Subcutaneous adipose tissue (tissue), 4 donors: ENCODE data around the gene SHISA9. TPM values are rescaled to one million over a fixed set of nuclear protein-coding genes. Genes with fewer than 3 reads are reported as not detected.

Experiments
- total RNA-seq, 4 donors: library from RNA; depleted of rRNA; stranded (reverse); fragments of >200 nt; gene quantifications; one replicate each; pipeline ENCODE4 v1.1.0, GENCODE V29; 2016
- TF ChIP-seq, protein P1 (sequence below): fragments of 450-650 bp; IDR thresholded peaks from one replicate; pipeline ENCODE4 v1.5.1; 2016; ENCODE audit warnings: low read depth, mild to moderate bottlenecking, control low read depth, antibody characterized with exemption, moderate library complexity

Gene SHISA9
- total RNA-seq, 4 donors from 2014 or later, result under 0.01 to 0.19 (median 0.17) TPM; not detected in 1

DNA sequence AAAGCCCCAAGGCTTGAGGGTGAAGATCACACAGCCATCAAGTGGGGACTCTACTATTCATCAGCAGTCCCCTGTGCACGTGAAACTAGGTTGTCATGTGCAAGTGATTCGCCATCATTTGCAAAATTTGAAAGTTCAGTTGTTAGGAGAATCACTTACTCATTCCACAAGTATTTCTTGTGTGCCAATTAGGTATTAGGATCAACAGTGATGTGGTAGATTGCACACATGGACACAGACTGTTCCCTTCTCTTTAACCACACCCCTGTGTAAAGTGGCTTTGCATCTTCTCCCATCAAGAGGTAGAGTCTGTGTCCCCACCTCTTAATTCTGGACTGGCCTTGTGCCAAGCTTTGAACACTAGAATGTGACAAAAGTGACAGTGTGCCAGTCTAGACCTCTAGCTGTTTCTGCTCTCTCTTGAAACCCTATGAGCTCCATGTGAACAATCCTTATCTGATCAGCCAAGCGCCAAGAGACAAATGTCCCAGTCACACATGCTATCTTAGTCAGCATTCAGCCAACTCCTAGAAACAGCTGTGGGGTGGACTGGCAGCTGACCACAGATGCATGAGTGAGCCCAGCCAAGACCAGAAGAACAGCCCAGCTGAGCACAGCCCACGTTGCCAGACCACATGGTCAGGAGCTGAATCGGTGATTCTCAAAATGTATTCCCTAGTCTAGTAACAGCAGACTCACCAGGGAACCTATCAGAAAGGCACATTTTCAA is 31.5 kb upstream of the SHISA9 start:
- TF ChIP-seq, protein P1, sequence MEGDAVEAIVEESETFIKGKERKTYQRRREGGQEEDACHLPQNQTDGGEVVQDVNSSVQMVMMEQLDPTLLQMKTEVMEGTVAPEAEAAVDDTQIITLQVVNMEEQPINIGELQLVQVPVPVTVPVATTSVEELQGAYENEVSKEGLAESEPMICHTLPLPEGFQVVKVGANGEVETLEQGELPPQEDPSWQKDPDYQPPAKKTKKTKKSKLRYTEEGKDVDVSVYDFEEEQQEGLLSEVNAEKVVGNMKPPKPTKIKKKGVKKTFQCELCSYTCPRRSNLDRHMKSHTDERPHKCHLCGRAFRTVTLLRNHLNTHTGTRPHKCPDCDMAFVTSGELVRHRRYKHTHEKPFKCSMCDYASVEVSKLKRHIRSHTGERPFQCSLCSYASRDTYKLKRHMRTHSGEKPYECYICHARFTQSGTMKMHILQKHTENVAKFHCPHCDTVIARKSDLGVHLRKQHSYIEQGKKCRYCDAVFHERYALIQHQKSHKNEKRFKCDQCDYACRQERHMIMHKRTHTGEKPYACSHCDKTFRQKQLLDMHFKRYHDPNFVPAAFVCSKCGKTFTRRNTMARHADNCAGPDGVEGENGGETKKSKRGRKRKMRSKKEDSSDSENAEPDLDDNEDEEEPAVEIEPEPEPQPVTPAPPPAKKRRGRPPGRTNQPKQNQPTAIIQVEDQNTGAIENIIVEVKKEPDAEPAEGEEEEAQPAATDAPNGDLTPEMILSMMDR, result no peak

GRCh38 chr16:12871784-12872183 is 29.6 kb upstream of the SHISA9 start:
- TF ChIP-seq, protein P1, result no peak

DNA sequence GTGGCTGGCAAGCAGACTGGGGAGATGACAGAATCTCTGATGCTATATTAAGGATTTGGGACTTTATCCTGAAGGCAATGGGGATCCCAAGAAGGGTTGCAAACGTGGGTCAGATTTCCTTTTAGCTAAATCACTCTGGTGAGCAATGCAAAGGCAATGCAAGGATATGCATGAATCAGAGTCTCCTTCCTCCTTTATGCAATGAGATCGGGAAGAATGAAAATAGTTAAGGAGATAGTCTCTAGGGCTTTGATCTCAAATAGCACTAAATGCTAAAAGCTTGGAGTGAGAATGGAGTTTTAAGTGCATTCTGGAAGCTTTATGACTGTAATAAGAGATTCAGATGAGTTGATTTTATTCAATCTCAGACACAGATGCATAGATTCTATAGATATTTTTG is 27.2 kb upstream of the SHISA9 start:
- TF ChIP-seq, protein P1, result no peak

DNA sequence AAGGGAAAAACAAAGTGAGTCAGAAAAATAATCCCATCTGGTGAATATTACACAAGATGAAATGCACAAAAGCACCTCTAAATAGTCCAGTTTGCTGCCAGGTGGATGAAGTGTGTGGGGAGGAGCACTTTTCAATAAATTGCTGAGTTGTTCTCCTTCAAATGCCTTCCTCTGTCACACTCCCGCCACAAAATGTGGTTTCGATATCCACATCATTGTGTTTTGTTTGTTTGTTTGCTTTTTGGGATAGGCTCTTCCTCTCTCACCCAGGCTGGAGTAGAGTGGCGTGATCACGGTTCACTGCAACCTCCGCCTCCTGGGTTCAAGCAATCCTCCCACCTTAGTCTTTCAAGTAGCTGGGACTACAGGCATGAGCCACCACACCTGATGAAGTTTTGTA is 24.6 kb upstream of the SHISA9 start:
- TF ChIP-seq, protein P1, result no peak

GRCh38 chr16:12878973-12879372 is 22.4 kb upstream of the SHISA9 start:
- TF ChIP-seq, protein P1, result no peak

DNA sequence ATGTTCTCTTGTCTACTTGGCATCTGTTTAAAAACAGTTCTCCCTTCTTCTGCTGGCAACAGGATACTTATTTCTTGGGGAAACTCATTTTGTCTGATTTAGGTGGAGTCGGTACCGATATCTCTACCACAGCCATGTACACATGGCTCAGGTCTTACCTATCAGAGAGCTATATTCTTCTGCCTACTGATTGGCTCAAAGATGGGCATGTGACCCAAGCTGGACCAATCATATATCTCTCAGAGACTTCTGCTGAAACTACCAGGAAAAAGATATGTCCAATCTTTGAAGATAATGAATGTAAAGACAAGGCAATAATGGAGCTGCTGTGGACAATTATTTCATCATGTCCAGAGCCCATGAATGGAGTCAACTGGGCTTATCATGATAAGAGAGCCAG is 21.6 kb upstream of the SHISA9 start:
- TF ChIP-seq, protein P1, result no peak

GRCh38 chr16:12881182-12881581 is 20.2 kb upstream of the SHISA9 start:
- TF ChIP-seq, protein P1, result no peak
